BLaER1 treated with 17β-estradiol and CSF1 and Interleukin-3, amounts not matched to agents 10 nM and 100 nM (cell line): ENCODE measurements around the gene ZNF644.

ENCODE experiments used
- H3K27ac ChIP-seq, 11 experiments: shearing (Covaris generic); formaldehyde crosslinking; 2 replicates each; pipeline ENCODE4 v1.8.1; 2022
- H3K27me3 ChIP-seq, 11 experiments: shearing (Covaris generic); formaldehyde crosslinking; 2 replicates each; pipeline ENCODE4 v1.8.1; 2022
- H3K36me3 ChIP-seq, 11 experiments: shearing (Covaris generic); formaldehyde crosslinking; 2 replicates each; pipeline ENCODE4 v1.8.1; 2022
- H3K4me1 ChIP-seq, 10 experiments: shearing (Covaris generic); formaldehyde crosslinking; 2 replicates each; pipeline ENCODE4 v1.8.1; 2022
- H3K4me2 ChIP-seq, 11 experiments: shearing (Covaris generic); formaldehyde crosslinking; 2 replicates each; pipeline ENCODE4 v1.8.1; 2022
- H3K4me3 ChIP-seq, 10 experiments: shearing (Covaris generic); formaldehyde crosslinking; 2 replicates each; pipeline ENCODE4 v1.8.1; 2022
- H3K9ac ChIP-seq, 11 experiments: shearing (Covaris generic); formaldehyde crosslinking; 2 replicates each; pipeline ENCODE4 v1.8.1; 2022
- H3K9me3 ChIP-seq, 11 experiments: shearing (Covaris generic); formaldehyde crosslinking; replicated peaks in 1 of 11; 2 replicates each; pipeline ENCODE4 v1.8.1; 2022
- H4K20me1 ChIP-seq, 11 experiments: shearing (Covaris generic); formaldehyde crosslinking; 2 replicates each; pipeline ENCODE4 v1.8.1; 2022
- Cebpa-rat ChIP-seq, 11 experiments: shearing (Covaris generic); IDR thresholded peaks; 2 replicates each; pipeline ENCODE4 v1.8.1; 2022

ZNF644 gene

DNA sequence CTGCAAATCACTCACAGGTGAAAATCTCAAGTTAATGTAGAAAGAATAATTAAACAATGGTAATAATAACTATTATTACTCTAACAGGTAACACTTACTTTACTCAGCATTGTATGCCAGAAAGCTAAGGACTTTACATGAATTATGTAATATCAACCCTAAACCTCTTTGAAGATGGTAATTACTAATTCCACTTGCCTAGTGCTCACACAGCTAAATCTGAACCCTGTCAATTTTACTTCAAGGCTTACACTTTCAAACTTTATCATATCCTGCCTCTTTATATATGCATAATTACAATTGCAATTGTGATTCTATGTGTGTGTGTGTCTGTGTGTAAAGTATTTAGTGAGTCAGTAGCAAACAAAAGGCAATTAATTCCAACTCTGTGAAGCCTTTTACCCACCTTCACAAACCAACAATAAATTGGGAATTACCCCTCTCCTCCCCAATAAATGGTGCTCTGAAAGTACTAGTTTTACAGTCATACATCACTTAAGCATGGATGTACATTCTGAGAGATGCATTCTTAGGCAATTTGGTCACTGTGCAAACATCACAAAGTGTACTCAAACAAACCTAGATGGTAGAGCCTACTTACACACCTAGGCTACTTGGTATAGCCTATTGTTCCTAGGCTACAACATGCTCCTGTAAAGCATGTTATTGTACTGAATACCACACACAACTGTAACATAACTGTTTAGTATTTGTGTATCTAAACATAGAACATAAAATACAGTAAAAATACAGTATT lies 5.9 kb downstream of the ZNF644 start:
- peaks cover 62 to 100% (median 97%) of the 10 kb centered on the region in 11 experiments; a peak in 21 of 22 replicates for H4K20me1 ChIP-seq
- H3K4me2 ChIP-seq: peak overlapping the region in 2 of 11 experiments; percentile 22 to 27; a peak in 2 of 22 replicates
- H3K36me3 ChIP-seq: peaks cover 0 to 91% (median 57%) of the 10 kb centered on the region in 11 experiments; a peak in 20 of 22 replicates
- H3K4me1 ChIP-seq: peaks cover 17 to 75% (median 38%) of the 10 kb centered on the region in 10 experiments
- H3K9me3 ChIP-seq: no peaks in the 10 kb centered on the region
- H3K27me3 ChIP-seq: no peaks in the 10 kb centered on the region
- no peak for TF ChIP-seq Cebpa-rat (IDR thresholded peaks at IDR 0.05)
- no peak overlapping the region for H3K4me3 ChIP-seq
- no peak overlapping the region for H3K9ac ChIP-seq
- H3K27ac ChIP-seq: no peak overlapping the region

DNA sequence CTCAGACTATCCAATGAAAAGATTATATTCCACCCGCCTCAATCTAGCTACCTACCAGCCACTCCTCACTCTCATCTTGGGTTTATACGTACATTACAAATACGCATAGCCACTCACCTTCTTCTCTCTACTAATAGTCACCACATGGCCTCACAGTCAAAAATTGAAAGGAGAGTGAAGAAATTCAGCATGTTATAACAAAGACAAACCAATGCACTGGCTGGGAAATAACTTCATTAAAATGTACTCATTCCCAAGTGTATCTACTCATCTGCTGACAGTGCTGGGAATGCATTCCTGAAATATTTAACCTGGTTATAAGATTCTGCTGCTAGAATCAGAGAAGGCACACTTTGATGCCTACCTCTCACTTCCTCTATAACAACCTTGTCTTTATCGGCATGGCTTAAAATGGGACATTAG lies 6.5 kb downstream of the ZNF644 start:
- no peak for TF ChIP-seq Cebpa-rat (IDR thresholded peaks at IDR 0.05)
- Histone ChIP-seq H3K4me1 (peaks cover 17 to 73% (median 34%) of the 10 kb centered on the region in 10 experiments), H3K27ac (no peak overlapping the region), H3K4me2 (peak overlapping the region in 2 of 11 experiments; percentile 20 to 27; a peak in 3 of 22 replicates), H3K9me3 (peaks cover 0 to 2% (median 0%) of the 10 kb centered on the region in 11 experiments; a peak in 1 of 22 replicates), H4K20me1 (peaks cover 63 to 100% (median 97%) of the 10 kb centered on the region in 11 experiments; a peak in 21 of 22 replicates), H3K9ac (no peak overlapping the region), H3K27me3 (no peaks in the 10 kb centered on the region), H3K4me3 (no peak overlapping the region), H3K36me3 (peaks cover 0 to 92% (median 57%) of the 10 kb centered on the region in 11 experiments; a peak in 21 of 22 replicates)

DNA sequence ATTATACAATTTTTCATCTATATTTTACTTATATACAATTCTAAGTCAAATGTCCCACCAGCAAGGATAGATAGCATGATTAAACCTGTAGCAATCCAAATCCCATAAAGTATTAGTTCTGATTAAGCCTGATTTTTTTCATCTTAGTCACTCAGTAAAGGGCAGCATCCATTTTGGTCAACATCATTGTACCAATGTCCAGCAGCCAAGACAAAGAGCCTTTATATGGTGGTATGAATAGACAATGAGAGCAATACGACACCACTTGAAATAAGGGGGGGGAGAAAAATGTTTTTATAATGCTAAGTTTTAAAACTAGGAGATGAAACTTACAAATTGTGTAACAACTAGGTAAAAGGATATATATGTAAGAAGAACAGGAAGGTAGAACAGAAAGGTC lies 7.4 kb downstream of the ZNF644 start:
- Histone ChIP-seq H3K4me3 (no peak overlapping the region), H3K36me3 (peaks cover 0 to 90% (median 60%) of the 10 kb centered on the region in 11 experiments; a peak in 21 of 22 replicates), H3K9ac (no peak overlapping the region), H3K27ac (no peak overlapping the region), H3K4me2 (no peak overlapping the region), H3K27me3 (no peaks in the 10 kb centered on the region), H3K4me1 (peaks cover 11 to 64% (median 25%) of the 10 kb centered on the region in 10 experiments), H3K9me3 (peaks cover 0 to 11% (median 0%) of the 10 kb centered on the region in 11 experiments; a peak in 3 of 22 replicates), H4K20me1 (peaks cover 66 to 100% (median 97%) of the 10 kb centered on the region in 11 experiments; a peak in 21 of 22 replicates)
- no peak for TF ChIP-seq Cebpa-rat (IDR thresholded peaks at IDR 0.05)

DNA sequence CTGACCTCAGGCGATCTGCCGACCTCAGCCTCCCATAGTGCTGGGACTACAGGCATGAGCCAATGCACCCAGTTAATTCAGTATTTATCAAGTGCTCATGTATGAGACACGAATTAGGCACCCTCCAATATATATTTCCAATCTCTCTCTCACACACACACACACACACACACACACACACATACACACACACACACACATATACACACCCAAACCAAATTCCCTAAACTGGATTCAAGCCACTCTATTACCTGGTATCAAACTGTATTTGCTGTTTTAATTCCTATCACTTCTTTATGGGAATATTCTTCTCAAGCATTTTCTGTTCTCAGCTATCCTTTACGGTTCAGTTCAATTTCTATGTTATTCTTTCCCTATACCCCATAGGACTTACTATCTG lies 8.5 kb downstream of the ZNF644 start:
- peaks cover 68 to 100% (median 97%) of the 10 kb centered on the region in 11 experiments; a peak in 21 of 22 replicates for H4K20me1 ChIP-seq
- peaks cover 0 to 19% (median 8%) of the 10 kb centered on the region in 11 experiments; a peak in 15 of 22 replicates for H3K9me3 ChIP-seq
- no peak overlapping the region for H3K4me3 ChIP-seq
- H3K9ac ChIP-seq: no peak overlapping the region
- no peak overlapping the region for H3K27ac ChIP-seq
- H3K4me1 ChIP-seq: peaks cover 9 to 53% (median 19%) of the 10 kb centered on the region in 10 experiments; a peak in 13 of 20 replicates
- H3K4me2 ChIP-seq: no peak overlapping the region
- no peaks in the 10 kb centered on the region for H3K27me3 ChIP-seq
- H3K36me3 ChIP-seq: peaks cover 6 to 92% (median 63%) of the 10 kb centered on the region in 11 experiments; a peak in 21 of 22 replicates
- TF ChIP-seq Cebpa-rat (IDR thresholded peaks at IDR 0.05): no peak

DNA sequence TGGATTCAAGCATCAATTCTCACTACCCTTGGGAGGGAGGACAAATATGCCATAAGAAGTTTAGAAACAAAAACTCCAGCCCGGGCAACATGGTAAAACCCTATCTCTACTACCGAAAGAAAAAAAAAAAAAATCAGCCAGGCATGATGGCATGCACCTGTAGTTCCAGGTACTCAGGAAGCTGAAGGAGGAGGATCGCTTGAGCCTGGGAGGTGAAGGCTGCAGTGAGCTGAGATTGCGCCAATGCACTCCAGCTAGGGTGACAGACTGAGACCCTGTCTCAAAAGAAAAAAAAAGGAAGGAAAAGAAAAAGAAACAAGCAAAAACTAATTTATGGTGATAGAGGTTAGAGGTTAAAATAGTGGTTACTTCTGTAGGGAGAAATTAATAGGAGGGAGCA lies 9.6 kb downstream of the ZNF644 start:
- TF ChIP-seq Cebpa-rat (IDR thresholded peaks at IDR 0.05): no peak
- H3K9ac ChIP-seq: no peak overlapping the region
- H3K27ac ChIP-seq: no peak overlapping the region
- no peak overlapping the region for H3K4me3 ChIP-seq
- H3K4me2 ChIP-seq: peak overlapping the region in 2 of 11 experiments; percentile 25 to 29; a peak in 4 of 22 replicates
- peaks cover 62 to 100% (median 95%) of the 10 kb centered on the region in 11 experiments; a peak in 21 of 22 replicates for H4K20me1 ChIP-seq
- no peaks in the 10 kb centered on the region for H3K27me3 ChIP-seq
- H3K9me3 ChIP-seq: peaks cover 0 to 30% (median 18%) of the 10 kb centered on the region in 11 experiments; a peak in 18 of 22 replicates
- peaks cover 8 to 92% (median 67%) of the 10 kb centered on the region in 11 experiments; a peak in 21 of 22 replicates for H3K36me3 ChIP-seq
- peaks cover 4 to 43% (median 14%) of the 10 kb centered on the region in 10 experiments; a peak in 13 of 20 replicates for H3K4me1 ChIP-seq

DNA sequence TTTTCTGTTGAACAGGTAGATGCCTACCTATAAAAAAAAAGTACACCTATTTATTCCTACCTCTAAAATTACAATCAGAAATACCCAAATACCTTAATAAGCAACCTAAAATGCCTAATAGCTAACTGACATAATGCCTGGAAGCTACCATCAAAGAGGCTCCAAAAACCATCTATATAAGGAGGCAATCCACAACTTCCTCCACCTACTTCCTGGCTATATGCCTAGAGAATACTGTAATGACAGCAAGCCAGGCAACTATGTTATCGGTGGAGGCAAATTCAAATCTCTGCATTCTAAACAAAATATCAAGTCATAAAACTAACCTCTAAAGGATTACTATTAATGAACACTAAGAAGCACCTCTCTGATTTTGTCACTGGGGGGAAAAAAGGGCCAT lies 10.1 kb downstream of the ZNF644 start:
- no peak overlapping the region for H3K27ac ChIP-seq
- no peak overlapping the region for H3K4me3 ChIP-seq
- peaks cover 0 to 35% (median 23%) of the 10 kb centered on the region in 11 experiments; a peak in 18 of 22 replicates for H3K9me3 ChIP-seq
- H3K9ac ChIP-seq: no peak overlapping the region
- no peaks in the 10 kb centered on the region for H3K27me3 ChIP-seq
- H3K36me3 ChIP-seq: peaks cover 8 to 92% (median 67%) of the 10 kb centered on the region in 11 experiments; a peak in 21 of 22 replicates
- peak overlapping the region in 2 of 11 experiments; percentile 25 to 29; a peak in 4 of 22 replicates for H3K4me2 ChIP-seq
- no peak for TF ChIP-seq Cebpa-rat (IDR thresholded peaks at IDR 0.05)
- H4K20me1 ChIP-seq: peaks cover 58 to 100% (median 93%) of the 10 kb centered on the region in 11 experiments; a peak in 21 of 22 replicates
- H3K4me1 ChIP-seq: peaks cover 4 to 38% (median 12%) of the 10 kb centered on the region in 10 experiments; a peak in 12 of 20 replicates

DNA sequence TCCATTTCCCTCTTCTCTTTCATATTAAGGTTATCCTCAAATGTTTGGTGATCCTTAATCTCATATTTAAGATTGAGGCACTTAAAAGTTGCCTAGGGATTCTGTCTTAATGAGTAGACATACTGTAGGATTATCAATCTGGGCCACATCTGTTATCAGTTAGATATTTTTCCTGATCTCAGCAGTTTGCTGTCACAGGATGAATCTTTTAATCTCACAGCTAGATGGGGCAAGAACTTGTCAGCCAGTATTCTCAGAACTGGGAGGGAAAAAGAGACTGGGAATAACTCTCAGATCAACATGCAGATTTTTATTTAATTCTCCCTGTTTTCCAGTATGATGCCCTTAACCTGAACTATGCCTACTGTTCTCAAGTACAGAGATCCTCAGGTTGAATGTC lies 14.0 kb downstream of the ZNF644 start:
- no peak for TF ChIP-seq Cebpa-rat (IDR thresholded peaks at IDR 0.05)
- Histone ChIP-seq H3K36me3 (peaks cover 19 to 87% (median 71%) of the 10 kb centered on the region in 11 experiments; a peak in 21 of 22 replicates), H3K4me3 (no peak overlapping the region), H3K27me3 (no peaks in the 10 kb centered on the region), H3K9ac (no peak overlapping the region), H4K20me1 (peaks cover 36 to 93% (median 81%) of the 10 kb centered on the region in 11 experiments; a peak in 21 of 22 replicates), H3K27ac (no peak overlapping the region), H3K4me2 (no peak overlapping the region), H3K4me1 (peaks cover 0 to 16% (median 10%) of the 10 kb centered on the region in 10 experiments; a peak in 11 of 20 replicates), H3K9me3 (peaks cover 11 to 70% (median 57%) of the 10 kb centered on the region in 11 experiments; a peak in 20 of 22 replicates)

DNA sequence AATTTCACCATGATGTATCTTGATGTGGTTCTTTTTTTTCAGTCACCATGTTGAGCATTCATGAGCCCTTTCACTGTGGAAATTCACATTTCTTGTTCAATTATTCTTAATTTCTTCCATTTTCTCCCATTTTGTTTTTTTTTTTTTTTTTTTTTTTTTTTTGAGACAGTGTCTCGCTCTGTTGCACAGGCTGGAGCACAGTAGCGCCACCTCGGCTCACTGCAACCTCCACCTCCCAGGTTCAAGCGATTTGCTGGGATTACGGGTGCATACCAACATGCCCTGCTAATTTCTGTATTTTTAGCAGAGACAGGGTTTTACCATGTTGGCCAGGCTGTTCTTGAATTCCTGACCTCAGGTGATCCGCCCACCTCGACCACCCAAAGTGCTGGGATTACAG lies 14.7 kb downstream of the ZNF644 start:
- Histone ChIP-seq H3K36me3 (peaks cover 19 to 80% (median 64%) of the 10 kb centered on the region in 11 experiments; a peak in 21 of 22 replicates), H3K4me2 (no peak overlapping the region), H3K4me1 (peaks cover 0 to 11% (median 5%) of the 10 kb centered on the region in 10 experiments; a peak in 11 of 20 replicates), H3K9ac (no peak overlapping the region), H3K4me3 (no peak overlapping the region), H3K9me3 (peaks cover 15 to 77% (median 65%) of the 10 kb centered on the region in 11 experiments; a peak in 20 of 22 replicates), H3K27me3 (no peaks in the 10 kb centered on the region), H4K20me1 (peaks cover 29 to 86% (median 74%) of the 10 kb centered on the region in 11 experiments; a peak in 21 of 22 replicates), H3K27ac (no peak overlapping the region)
- no peak for TF ChIP-seq Cebpa-rat (IDR thresholded peaks at IDR 0.05)
